Thyroid gland (tissue), 4 donors: ENCODE measurements around the gene REV3L. TPM values are rescaled to one million over a fixed set of nuclear protein-coding genes. Genes with fewer than 3 reads are reported as not detected.

Experiments used
- DNase-seq, 2 donors: peaks; one replicate each; pipeline ENCODE4 v3.0.0-alpha.2; 2019
- H3K27ac ChIP-seq, 3 donors: fragments of 200-600 bp; sonication (generic); 1 replicate in 2 of 3; 2 replicates in 1 of 3; pipeline ENCODE4 v1.5.1; 2016 to 2019; ENCODE audit warnings: mild to moderate bottlenecking in 1 of 3, moderate library complexity in 1 of 3
- H3K27me3 ChIP-seq: fragments of 200-600 bp; sonication (generic); one replicate; pipeline ENCODE4 v1.5.1; 2019
- H3K36me3 ChIP-seq, 2 donors: fragments of 200-600 bp; sonication (generic); one replicate each; pipeline ENCODE4 v1.5.1; 2016 to 2019
- H3K4me1 ChIP-seq, 2 donors: fragments of 200-600 bp; sonication (generic); one replicate each; pipeline ENCODE4 v1.5.1; 2017 to 2019
- H3K4me3 ChIP-seq, 3 donors: fragments of 200-600 bp; sonication (generic); replicated peaks in 1 of 3; 1 replicate in 2 of 3; 2 replicates in 1 of 3; pipeline ENCODE4 v1.5.1; 2016; ENCODE audit warnings: mild to moderate bottlenecking in 1 of 3
- H3K9me3 ChIP-seq: fragments of 200-600 bp; sonication (generic); one replicate; pipeline ENCODE4 v1.5.1; 2017
- CTCF ChIP-seq, 6 experiments: fragments of 200-600 bp in 3 of 6; fragments of 450-650 bp in 3 of 6; sonication (generic) in 3 of 6; IDR thresholded peaks; one replicate each; pipeline ENCODE4 v1.5.1; 2016 to 2019; ENCODE audit warnings: antibody characterized with exemption in 6 of 6, mild to moderate bottlenecking in 2 of 6, inconsistent platforms in 1 of 6, moderate library complexity in 1 of 6
- POLR2A ChIP-seq, 2 donors: fragments of 450-650 bp; IDR thresholded peaks; one replicate each; pipeline ENCODE4 v1.6.1; 2017; ENCODE audit warnings: antibody characterized with exemption in 2 of 2, mild to moderate bottlenecking in 2 of 2, moderate library complexity in 1 of 2
- WGBS, 2 donors: methylation state at CpG; one replicate each; pipeline ENCODE4 v1.1.5; 2017; 5-methylcytosine and 5-hydroxymethylcytosine counted together
- intact Hi-C: fragments of 100-400 bp; cut with DNase I; formaldehyde crosslinking; loops from one replicate; pipeline ENCODE4 v1.15.1; 2023
- total RNA-seq, 4 donors: library from RNA; depleted of rRNA; stranded (reverse); fragments of >200 nt; gene quantifications; one replicate each; pipeline ENCODE4 v1.2.3, GENCODE V29; 2016

The REV3L gene
- total RNA-seq, 4 donors from 2014 or later = 38.2 to 73.5 (median 60.0) TPM

DNA sequence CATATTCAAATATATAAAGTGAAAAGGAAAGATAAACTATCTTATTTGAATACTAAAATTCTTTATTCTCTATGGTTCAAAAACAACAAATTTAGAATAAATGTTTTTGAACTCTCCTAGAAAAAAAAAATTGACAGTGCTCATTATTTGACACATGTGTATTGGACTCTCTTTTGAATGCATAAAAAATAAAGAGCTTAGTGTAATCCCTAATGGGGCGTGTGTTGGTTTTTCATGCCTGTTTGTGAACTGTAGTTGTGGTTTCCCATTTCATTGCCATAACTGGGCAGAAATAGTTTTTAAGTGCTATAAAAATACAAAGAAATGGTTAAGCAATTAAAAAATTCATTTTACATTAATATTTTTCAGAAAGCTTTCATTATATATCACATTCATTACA lies 101.3 kb downstream of the REV3L start:
- WGBS, 2 donors = 95 to 100% methylated on average over 1 of the region's 1 CpG
- Histone ChIP-seq H3K4me3 (no peak overlapping the region), H3K36me3 (peaks cover 10 to 14% of the 10 kb centered on the region in 2 donors), H3K27me3 (no peaks in the 10 kb centered on the region), H3K27ac (no peak overlapping the region), H3K9me3 (no peaks in the 10 kb centered on the region), H3K4me1 (peaks cover 0 to 5% of the 10 kb centered on the region in 2 donors)
- intact Hi-C loops = no loop called here
- DNase-seq = no peak
- no peak for TF ChIP-seq CTCF (IDR thresholded peaks at IDR 0.05)
- TF ChIP-seq POLR2A (IDR thresholded peaks at IDR 0.05) = no peak

DNA sequence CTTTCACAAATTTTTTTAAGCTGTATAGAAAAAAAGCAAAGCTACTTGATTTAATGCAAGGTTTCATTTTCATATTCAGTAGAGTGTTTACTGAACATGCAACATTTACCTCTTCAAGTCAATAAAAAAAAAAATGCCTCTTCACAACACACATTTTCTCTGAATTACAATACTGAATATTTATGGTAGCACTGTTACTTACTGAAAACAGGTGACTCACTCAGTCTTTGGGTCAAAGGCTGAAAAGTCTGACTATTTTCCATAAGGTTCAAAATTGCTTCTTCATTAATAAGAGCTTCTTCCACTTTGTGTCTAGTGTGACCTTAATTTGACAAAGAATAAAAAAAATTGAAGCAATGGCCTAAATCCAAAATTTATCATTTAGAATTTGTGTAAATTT lies 101.9 kb downstream of the REV3L start:
- no peak overlapping the region for H3K4me3 ChIP-seq
- H3K4me1 ChIP-seq = peaks cover 0 to 5% of the 10 kb centered on the region in 2 donors
- H3K9me3 ChIP-seq = no peaks in the 10 kb centered on the region
- no peak overlapping the region for H3K27ac ChIP-seq
- intact Hi-C loops = no loop called here
- no peaks in the 10 kb centered on the region for H3K27me3 ChIP-seq
- TF ChIP-seq POLR2A (IDR thresholded peaks at IDR 0.05) (no peak), CTCF (IDR thresholded peaks at IDR 0.05) (no peak)
- peaks cover 14 to 16% of the 10 kb centered on the region in 2 donors for H3K36me3 ChIP-seq
- no peak for DNase-seq

GRCh38 chr6:111379831-111380230 lies 103.2 kb downstream of the REV3L start:
- intact Hi-C loops = no loop called here
- Histone ChIP-seq H3K36me3 (peaks cover 14 to 19% of the 10 kb centered on the region in 2 donors), H3K27me3 (no peaks in the 10 kb centered on the region), H3K27ac (no peak overlapping the region), H3K4me3 (no peak overlapping the region), H3K4me1 (peaks cover 0 to 5% of the 10 kb centered on the region in 2 donors), H3K9me3 (no peaks in the 10 kb centered on the region)
- 99% methylated on average over 2 of the region's 2 CpGs for WGBS, 2 donors
- TF ChIP-seq POLR2A (IDR thresholded peaks at IDR 0.05) = no peak
- TF ChIP-seq CTCF (IDR thresholded peaks at IDR 0.05) = no peak
- no peak for DNase-seq

DNA sequence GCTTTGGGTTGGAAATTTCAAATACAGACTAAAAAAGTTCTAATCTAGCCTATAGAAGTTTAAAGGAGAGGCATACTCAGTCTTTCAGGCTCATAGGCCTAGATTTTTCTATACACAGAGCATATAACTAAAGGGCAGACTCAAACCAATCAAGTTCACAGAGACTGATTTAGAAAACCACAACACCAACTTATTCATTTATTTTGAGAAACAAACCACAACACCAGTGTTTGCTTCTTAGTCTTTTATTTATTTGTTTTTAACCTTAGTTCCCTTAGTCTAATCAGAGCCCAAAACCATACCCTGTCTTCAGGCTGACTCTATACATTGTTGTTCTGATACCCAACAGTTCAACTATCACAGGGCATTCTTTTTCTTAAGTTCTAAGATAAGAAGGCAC lies 103.7 kb downstream of the REV3L start:
- intact Hi-C loops = no loop called here
- Histone ChIP-seq H3K27ac (no peak overlapping the region), H3K4me1 (peaks cover 0 to 5% of the 10 kb centered on the region in 2 donors), H3K9me3 (no peaks in the 10 kb centered on the region), H3K36me3 (peaks cover 14 to 19% of the 10 kb centered on the region in 2 donors), H3K4me3 (no peak overlapping the region), H3K27me3 (no peaks in the 10 kb centered on the region)
- no peak for DNase-seq
- TF ChIP-seq POLR2A (IDR thresholded peaks at IDR 0.05) = no peak
- no peak for TF ChIP-seq CTCF (IDR thresholded peaks at IDR 0.05)

- peaks cover 14 to 19% of the 10 kb centered on the region in 2 donors for H3K36me3 ChIP-seq
- intact Hi-C loops = no loop called here
- 97% methylated on average over 2 of the region's 2 CpGs for WGBS, 2 donors
- no peaks in the 10 kb centered on the region for H3K27me3 ChIP-seq
- H3K27ac ChIP-seq = no peak overlapping the region
- H3K4me3 ChIP-seq = no peak overlapping the region
- no peak for TF ChIP-seq CTCF (IDR thresholded peaks at IDR 0.05)
- H3K4me1 ChIP-seq = peaks cover 0 to 5% of the 10 kb centered on the region in 2 donors
- no peaks in the 10 kb centered on the region for H3K9me3 ChIP-seq
- DNase-seq = no peak
Observed at GRCh38 chr6:111377558-111378120, 105.4 kb downstream of the REV3L start.
